Measurements from ENCODE around the gene SATB2. TPM values are rescaled to one million over a fixed set of nuclear protein-coding genes. Genes with fewer than 3 reads are reported as not detected.

Gene SATB2
- 6.0 TPM for polyA plus RNA-seq (2013, experiment 1 of 2; ENCODE audit: insufficient read length)
- polyA plus RNA-seq (2013, experiment 2 of 2; ENCODE audit: insufficient read length), result 6.6 TPM

DNA sequence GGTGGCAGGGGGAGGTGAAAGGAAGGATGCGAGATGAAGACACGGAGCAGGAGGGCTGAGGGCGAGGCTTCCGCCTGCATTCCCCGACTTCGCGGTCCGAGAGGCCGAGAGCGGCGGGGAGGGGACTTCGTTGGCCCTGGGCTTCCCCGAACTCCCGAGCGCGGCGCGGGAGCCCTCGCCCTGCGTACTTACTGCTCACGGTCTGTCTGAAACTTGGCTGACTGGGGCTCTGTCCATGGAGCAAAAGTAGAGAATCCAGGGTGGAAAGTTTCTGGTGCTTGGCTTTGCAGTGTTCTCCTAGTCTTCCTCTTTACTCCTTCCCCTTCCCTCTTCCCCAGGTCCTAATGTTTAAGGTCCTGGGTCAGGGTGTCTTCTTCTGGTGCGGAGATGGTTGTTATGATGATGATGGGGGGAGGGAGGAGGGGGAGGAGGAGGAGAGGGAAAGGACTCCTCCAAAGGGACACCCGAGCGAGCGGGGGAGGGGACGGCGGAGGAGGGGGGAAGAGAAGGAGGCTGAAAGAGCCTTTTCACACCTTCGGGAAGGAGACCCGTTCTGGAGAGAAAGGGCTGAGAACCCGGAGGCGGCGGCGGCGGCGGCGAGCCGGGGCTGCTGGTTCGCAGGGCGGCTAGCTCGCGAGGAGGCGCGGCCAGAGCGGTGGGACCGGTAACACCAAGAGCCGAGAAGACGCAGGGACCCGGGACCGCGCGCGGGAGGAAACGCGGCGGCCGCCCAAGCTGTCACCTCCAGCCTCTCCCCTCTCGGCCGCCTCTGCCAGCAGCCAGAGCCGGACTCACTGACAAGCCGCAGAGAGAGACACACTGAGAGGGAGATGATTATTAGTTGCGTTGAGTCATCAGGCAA, at the start of gene SATB2:
TSS of gene SATB2 (minus strand) at position 793 of the 862 bp plus-strand sequence. CDS start 1,902 bp downstream, outside the sequence.
- peak; percentile 76 for DNase-seq

DNA sequence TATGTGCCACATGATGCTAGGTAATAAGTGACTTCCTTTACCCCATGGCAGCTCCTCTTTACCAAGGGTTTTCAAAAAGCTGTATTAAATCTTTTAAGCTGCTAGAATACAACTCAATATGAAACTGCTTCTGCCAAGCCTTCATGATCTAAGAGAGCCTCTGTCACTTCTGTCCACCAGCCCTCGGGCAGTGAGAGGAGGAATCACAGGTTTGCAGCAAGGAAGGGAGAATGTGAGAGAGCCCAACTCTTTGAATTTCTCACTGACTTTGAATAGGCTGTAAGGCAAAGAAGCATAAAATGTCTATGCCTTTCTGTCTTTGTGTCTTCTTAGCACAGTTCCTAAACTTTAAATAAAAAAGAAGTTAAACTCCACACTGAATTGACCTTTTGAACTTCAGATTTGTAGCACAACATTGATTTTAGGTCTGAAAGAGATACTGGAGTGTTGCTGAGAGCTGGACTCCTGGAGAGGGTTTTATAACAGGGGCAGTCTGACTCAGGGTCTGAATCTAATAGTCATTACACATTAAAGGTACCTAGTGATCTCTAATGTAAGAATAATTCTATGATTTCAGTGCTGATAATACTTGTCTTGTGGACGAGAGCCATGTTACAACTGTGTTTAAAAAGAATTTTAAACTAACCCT, 48.1 kb upstream of the SATB2 start:
- DNase-seq, result no peak

DNA sequence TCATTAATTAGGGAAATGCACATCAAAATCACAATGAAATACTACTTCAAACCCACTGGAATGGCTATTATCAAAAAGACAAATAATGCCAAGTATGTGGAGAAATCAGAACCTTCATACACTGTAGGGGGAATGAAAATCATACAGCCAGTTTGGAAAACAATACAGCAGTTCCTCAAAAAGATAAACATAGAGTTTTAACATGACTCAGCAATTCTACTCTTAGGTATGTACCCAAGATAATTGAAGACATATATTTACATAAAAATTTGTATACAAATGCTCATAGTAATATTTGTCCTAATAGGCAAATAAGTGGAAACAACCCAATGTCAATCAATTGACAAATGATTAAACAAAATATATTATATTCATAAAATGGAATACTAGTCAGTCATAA, 45.4 kb upstream of the SATB2 start:
- no peak for DNase-seq

DNA sequence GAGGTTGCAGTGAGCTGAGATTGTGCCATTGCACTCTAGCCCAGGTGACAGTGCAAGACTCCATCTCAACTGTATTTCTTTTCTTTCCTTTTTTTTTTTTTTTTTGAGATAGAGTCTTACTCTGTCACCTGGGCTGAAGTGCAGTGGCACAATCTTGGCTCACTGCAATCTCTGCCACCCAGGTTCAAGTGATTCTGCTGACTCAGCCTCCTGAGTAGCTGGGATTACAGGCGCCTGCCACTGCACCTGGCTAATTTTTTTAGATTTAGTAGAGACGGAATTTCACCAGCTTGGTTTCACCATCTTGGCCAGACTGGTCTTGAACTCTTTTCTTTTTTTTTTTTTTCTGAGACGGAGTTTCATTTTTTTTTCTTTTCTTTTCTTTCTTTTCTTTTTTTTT, 41.3 kb upstream of the SATB2 start:
- no peak for DNase-seq

DNA sequence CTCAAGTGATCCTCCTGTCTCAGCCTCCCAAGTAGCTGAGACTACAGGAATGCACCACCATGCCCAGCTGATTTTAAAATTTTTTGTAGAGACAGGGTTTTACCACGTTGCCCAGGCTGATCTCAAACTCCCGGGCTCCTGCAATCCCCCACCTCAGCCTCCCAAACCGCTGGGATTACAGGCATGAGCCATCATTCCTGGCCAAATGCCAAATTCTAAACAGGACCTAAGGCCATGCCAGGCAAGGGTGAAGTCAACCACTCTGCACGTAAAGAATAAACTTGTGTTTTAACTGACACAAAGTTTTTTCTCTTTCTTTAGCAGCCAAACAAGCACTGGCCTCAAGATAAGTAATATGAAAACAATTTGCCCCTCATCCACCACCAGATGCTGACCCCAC, 37.4 kb upstream of the SATB2 start:
- peak; percentile 11 for DNase-seq

DNA sequence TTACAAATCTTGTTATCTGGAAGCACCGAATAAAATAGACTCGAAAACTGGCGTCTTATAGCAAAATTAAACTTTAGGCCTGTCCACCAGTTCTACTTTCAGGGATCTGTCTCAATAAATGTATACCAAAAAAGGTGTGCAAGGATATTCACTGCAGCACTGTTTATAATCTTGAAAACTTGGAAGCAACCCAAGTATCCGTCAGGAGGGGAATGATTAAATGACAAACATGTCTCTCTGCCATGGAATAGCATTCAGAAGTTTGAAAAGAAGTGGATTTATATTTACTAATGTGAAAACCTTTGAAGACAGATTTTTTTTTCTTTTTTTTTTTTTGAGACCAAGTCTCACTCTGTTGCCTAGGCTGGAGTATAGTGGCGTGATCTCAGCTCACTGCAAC, 32.3 kb upstream of the SATB2 start:
- no peak for DNase-seq

DNA sequence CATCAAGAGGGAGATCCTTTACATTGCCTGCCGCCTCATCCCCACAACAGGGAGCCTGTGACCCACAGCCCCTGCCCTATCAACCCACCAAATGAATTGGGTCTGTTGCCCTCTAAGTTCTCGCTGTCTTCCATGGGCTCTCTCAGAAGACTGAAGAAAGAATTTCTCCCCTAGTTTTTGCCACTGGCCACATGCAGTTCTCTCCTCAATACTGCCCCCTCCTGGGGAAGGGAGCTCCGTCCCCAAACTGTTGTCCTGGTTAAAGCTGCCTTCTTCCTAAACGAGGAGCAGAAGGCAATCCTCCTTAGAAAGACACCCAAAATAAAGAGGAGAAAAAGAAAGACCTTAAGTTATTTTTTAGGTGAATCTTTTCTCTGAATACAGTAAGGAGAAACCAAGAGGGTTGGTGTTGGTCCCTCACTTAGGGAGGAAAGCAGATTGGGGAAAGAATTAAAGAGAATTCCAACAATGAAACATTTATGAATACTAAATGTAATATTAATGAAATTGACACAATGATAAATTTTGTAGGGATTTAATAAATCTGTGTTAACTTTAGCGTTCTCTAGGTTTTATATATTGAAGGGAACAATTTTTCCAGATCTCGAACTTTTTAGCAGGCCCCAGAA, 31.1 kb upstream of the SATB2 start:
- peak; percentile 59 for DNase-seq

DNA sequence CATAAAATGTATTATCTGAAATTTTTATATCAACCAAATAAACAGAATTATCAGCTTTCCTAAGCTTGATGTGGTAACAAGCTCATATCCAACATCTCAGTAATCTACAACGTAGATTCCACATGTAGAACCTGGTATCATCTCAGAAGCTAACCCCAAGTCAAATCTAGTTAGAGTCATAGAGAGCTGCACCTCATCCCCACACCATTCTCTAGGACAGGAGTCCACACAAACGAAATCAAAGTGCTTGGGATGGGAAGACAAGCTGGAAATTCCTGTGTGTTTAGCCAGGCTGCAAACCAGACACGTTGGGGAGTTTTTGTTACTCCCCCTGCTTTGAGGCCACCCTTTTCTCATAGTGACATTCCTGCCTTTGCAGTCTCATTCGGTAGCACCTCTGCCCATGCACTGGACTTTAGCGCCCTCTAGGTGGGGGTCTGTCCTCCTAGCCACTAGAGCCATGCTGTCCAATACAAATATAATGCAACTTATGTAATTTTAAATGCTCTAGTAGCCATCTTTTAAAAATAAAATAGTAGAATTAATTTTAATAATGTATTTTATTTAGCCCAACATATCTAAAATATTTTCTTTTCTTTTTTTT, 28.1 kb upstream of the SATB2 start:
- DNase-seq, result peak; percentile 72

DNA sequence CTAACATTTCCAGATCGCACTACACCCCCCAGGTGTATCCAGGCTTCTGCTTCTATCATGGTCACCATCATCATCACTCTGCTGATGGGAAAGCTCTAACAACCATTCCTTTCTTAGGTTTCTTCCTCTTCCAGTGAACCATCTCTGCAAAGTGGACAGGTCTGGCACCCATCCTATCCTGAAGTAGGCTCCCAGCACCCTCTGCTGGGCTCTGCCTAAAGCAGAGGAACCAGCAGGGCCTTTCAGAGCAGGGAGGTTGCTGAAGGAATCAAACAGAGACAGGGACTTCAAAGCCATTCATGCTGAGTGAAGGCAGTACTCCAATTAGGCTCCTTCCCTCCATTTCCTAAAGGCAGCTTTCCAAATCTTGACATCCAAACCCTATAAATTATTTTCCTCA, 27.2 kb upstream of the SATB2 start:
- no peak for DNase-seq

DNA sequence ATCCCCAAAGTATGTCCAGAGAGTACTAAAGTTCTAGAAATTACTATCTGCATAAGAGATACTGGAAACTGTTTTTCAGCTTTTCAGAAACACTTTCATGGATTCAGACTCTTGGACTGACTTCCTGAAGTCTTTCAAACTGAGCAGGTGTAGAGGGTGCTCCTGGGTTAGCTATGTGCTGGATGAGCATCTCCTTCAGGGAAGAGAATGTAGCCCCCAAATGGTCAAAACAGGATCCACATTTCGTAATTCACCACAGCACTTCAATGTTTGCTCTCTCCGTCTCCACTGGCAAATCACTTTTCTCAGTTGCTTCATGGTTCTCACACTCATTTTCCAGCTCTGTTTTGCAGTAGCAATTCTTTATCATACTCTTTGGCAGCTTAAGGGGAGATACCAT, 23.2 kb upstream of the SATB2 start:
- DNase-seq, result no peak

DNA sequence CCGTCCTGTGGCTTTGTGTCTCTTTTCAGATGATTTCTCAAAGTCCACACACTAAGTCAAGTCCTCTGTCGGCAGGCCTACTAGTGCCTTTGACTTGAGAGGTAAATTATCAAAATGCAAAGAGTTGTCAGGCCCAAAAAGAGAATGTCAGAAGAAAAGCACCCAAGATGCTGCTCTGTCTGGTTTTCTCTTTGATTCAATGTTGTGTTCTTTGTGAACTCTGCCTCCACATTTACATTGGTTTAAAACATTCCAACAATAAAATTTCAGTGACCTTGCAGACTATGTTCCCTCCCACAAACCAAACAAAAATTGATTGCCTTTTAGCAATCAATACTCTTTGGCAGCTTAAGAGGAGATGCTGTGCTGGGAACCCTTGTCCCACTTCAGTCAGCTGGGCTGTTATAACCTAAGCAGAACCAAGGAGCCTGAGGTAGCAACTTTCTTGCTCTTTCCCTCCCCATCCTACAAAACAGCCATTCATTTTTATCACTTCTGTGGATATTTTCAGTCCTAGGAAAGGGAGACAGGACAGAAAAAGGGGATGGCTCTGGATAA, 19.6 kb upstream of the SATB2 start:
- no peak for DNase-seq

DNA sequence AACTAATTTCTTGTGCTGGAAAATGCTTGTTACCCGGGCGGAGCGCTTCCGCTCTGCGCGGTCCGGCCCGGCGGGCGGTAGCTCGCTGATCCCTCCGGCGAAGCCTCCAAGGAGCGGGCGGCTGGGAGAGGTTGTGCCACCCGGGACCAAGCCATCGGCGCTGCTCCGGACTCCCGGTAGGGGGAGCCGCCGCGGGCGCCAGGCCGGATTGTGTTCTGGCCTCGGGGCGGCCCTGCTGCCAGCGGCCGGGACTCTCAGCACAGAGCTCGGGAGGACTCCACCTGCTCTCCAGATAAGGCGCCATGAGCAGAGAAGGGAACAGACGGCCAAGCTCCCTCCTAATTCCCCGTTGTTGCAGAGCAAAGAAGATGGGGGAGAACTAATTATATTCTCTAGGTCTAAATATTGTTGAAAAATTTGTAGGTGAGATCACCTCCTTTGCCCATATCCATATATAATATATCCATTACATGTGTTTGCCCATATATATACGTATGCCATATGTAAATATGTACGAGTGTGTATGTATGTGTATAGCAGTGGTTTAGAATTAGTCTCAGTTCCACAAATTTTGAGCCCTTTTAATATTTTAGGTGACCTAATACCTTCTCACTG, 13.8 kb upstream of the SATB2 start:
- peak; percentile 64 for DNase-seq

DNA sequence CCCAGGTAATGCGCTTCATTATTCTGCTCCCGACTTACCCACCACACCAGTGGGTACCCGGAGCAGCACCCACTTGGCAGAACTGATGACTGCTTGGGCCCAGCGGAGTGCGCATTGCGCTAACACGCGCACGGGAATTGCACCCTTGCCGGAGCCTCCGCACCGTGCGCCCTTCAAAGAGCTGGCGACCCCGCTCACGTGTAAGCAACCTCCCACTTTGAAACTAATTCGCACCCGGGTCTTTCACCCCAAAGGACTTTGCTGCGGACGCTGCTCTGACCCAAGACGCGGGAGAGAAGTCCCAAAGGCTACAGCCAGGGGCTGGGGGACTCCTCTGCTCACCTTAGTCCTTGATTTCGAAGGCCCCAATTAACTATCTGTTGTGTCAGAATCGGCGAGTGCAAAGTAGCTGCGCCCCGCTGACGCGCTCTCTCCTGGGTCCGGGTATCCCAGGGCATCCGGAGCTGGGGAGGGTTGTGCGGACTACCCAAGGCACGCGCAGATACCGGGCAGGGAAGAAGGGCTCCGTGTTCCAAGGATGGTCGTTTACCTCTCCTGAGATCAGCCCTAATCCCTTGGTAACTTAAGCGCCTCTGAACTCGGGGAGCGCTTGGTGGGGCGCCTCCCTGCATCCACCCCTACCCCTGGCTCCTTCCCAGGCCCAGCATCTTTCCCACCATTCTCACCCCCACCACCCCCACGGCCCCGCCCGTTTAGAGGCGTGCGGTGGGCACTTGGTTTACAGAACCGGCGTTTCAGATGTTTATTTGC, 13.1 kb upstream of the SATB2 start:
- DNase-seq, result no peak

DNA sequence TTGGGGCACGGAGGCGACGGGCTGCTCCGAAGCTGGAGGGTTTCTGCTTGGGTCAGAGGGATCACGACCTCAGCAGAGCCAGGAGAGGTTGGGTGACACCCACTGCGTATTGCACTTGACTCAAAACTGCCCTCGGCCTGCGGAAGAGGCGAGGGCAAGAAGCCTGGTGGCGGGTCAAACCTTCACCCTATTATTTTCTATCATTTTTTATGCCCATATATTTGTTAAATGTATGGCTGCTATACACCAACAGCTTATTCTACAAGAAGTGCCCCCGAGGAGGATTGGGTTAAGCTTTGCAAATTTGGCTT, 12.6 kb upstream of the SATB2 start:
- no peak for DNase-seq

DNA sequence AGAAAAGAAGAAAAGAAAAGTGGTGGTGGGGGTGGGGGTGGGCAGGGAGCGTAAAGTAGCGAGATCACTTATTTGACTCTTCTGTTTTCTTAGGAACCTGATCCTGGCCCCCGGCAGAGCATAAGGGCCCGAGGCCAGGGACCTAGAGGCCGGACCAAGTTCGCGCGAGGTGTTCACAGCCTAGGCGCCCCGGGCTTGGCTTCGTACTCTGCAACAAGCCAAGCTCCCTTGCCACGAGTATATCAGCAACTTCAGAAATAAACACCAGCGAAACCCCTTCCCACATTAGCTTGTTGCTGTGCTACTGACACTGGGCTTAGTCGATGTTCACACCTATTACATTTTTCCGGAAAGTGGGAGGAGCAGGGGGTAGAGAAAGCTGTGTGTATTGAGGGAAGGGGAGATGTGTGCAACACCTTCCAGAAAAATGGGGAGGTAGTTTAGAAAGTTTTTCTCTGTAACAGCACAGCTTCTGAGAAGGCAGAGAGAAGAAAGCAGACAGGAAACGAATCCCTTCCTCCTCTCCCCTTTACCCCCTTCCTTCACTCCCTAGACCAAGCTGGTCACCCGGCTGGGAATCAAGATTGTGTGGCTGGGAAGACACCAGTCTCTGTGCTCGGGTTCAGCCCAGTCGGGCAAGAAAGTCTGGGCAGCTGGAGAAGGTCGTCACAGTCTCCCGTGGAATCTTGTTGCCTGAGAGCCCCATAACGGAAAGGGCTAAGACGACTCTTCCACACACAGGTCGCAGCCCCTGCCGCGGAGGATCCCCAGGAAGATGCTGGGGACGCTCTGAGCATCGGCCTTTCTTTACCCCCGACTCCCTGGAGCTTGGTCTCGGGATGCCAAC, 12.0 kb upstream of the SATB2 start:
- no peak for DNase-seq

DNA sequence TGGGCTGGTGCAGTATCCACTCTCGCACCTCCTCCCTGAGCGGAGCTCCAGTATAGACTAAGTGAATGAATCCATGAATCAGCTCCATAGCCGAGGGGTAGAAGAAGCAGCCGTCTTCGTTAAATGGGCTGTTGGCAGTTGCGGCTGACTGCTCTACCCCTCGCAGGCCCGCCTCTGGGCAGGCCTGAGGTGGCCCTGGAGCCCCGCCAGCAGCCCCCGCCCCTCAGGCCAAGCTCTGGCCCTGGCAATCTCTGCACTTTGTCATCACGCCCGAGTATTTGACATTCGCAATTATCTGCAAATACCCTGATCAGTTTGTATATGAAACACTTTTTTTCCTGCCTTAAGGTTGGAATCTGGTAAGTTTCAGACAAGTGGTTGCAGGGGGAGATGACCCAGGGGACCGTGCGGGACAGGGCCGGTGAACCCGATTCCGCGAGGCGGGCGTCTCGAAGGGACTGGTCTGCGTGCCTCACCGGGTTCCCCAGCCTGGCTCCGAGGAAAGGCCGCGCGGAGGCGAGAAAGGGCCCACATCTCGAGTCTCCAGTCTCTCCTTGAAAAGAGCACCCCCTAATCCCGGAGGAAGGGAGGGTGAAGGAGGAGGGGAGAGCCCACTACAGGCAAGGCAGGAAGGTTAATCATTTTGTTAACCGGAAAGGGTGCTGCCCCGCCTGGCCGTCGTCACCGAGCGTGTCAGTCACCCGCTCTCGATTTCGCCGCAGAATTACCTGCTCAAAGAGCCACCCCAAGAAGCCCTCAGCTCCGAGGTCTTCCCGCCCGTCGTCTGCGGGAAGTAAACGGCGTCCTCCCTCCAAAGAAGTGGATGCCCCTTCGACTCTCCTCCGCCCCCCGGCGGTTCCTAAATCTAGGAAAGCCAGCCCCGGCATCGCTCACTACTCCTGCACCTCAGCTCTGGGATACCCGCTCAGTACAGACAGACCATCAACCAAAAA, 11.1 kb upstream of the SATB2 start:
- no peak for DNase-seq

DNA sequence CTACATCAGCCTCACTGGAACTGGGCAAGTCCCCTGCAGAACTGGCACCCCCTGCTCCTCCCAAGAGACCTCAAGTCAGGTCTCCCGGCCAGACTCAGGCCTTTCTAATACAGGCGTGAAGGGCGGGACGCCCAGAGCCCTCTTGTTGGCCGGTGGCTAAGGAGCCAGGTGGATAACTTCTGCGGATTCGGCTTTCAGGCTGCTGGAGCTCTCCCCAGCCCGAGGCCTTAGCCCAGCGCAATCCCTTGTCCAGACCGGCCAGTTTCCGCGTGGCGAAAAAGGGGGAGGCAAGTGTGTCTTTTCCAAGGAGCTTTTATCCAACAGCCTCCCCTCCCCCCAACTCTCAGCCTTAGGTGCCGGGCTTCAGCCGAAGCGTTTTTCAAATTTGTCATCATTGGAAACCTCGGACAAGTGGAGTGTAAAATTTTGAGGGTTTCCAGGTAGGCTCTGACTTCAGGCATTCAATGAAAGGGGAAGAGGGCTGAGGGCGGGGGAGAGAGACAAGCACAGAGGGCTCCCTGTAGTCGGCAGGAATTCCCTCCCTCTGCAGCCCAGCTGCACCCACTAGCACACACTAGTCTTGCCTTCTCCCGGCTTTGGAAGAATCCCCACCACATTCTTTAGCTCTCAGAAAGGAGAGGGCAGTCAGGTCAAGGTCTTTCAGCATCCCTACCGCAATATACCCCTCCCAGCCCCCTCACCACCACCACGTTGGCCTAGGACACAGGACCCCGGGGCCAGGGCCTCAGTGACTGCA, 9.5 kb upstream of the SATB2 start:
- DNase-seq, result no peak

DNA sequence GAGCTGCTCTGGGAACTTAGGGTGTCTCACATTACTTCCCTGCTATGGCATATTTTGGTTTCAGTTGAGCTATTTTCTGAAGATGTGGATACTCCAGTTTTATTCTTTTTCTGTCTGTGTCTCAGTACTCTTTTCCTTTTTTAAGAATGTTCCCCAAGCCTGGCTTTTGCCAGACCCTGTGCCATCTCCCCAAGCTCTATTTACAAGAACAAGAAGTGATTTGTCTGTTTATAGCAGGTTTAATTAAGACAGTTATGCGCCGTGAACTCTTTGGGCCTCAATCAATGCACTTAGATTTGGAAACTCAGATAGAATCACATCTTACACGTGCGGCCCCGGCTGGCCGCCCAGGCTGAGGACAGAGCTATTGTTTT, 8.9 kb upstream of the SATB2 start:
- no peak for DNase-seq
